ENCODE data around the gene F9.

GRCh38 chrX:139559383-139560042 is 29.0 kb downstream of the F9 start:
- peak; percentile 53 for TF ChIP-seq CTCF (IDR thresholded peaks at IDR 0.05; ENCODE audit: borderline replicate concordance, extremely low read depth, low read length, poor library complexity, severe bottlenecking)
- TF ChIP-seq EZH2 (IDR thresholded peaks at IDR 0.05; ENCODE audit: borderline replicate concordance, low read depth, low read length, severe bottlenecking) = no peak

Measured in DND-41 (cell line).